ENCODE data around the gene TMEM259. TPM values are rescaled to one million over a fixed set of nuclear protein-coding genes. Genes with fewer than 3 reads are reported as not detected.
A peak's percentile ranks its signal among the peaks of the same experiment; 100 is the strongest.

Gene TMEM259
- total and polyA plus RNA-seq, 2 of the 13 experiments (the other 11 are each of a cell fraction or from before 2014, with no cell fraction given), result 64.7 to 164 TPM

- TF ChIP-seq, protein P1, sequence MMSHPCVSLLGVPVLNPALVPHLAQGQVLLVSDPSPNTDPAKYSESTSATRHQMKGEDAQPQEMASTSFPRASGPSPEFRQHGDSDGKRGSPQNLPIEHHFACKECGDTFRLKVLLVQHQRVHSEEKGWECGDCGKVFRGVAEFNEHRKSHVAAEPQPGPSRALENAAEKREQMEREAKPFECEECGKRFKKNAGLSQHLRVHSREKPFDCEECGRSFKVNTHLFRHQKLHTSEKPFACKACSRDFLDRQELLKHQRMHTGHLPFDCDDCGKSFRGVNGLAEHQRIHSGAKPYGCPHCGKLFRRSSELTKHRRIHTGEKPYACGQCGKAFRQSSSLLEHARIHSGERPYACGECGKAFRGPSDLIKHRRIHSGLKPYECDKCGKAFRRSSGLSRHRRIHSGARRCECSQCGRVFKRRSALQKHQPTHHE (CRISPR knock-in tag; IDR thresholded peaks at IDR 0.05; ENCODE audit: borderline replicate concordance), result 0 out of 2 replicates have a peak, but pooled peaks have one; percentile 72
- no peak for TF ChIP-seq HDAC6 (IDR thresholded peaks at IDR 0.05; ENCODE audit: low read depth, low read length)
- TF ChIP-seq RNF2 (conservative IDR thresholded peaks at IDR 0.05; ENCODE audit: low read depth), result no peak
- no peak for TF ChIP-seq ESRRA (CRISPR knock-in tag; IDR thresholded peaks at IDR 0.05; ENCODE audit: low read depth)
- no peak for TF ChIP-seq ZNF720 (CRISPR knock-in tag; IDR thresholded peaks at IDR 0.05)
- TF ChIP-seq CBFB (CRISPR knock-in tag; IDR thresholded peaks at IDR 0.05), result peak; percentile 74; the same call in 1 of the 2 replicates
- TF ChIP-seq MLLT10 (CRISPR knock-in tag; IDR thresholded peaks at IDR 0.05), result no peak
- no peak for TF ChIP-seq CREB3 (CRISPR knock-in tag; IDR thresholded peaks at IDR 0.05)
- peak; percentile 78 for TF ChIP-seq HOXA3 (CRISPR knock-in tag; IDR thresholded peaks at IDR 0.05)
- no peak for TF ChIP-seq ZNF674 (CRISPR knock-in tag; IDR thresholded peaks at IDR 0.05; ENCODE audit: low read depth)
- peak; percentile 77; the same call in 1 of the 2 replicates for TF ChIP-seq EED (CRISPR knock-in tag; IDR thresholded peaks at IDR 0.05)
- no peak for TF ChIP-seq JARID2 (CRISPR knock-in tag; IDR thresholded peaks at IDR 0.05; ENCODE audit: insufficient replicate concordance)
- peak; percentile 45 for TF ChIP-seq YY1 (IDR thresholded peaks at IDR 0.05; ENCODE audit: insufficient read depth, insufficient replicate concordance, low read depth, low read length)
- no peak for TF ChIP-seq ZNF101 (CRISPR knock-in tag; IDR thresholded peaks at IDR 0.05; ENCODE audit: borderline replicate concordance, low read depth)
- peak; percentile 53; the same call in 1 of the 2 replicates for TF ChIP-seq HIVEP1 (CRISPR knock-in tag; IDR thresholded peaks at IDR 0.05)
- TF ChIP-seq ZNF382 (CRISPR knock-in tag; IDR thresholded peaks at IDR 0.05; ENCODE audit: borderline replicate concordance), result no peak
- TF ChIP-seq, protein P2, sequence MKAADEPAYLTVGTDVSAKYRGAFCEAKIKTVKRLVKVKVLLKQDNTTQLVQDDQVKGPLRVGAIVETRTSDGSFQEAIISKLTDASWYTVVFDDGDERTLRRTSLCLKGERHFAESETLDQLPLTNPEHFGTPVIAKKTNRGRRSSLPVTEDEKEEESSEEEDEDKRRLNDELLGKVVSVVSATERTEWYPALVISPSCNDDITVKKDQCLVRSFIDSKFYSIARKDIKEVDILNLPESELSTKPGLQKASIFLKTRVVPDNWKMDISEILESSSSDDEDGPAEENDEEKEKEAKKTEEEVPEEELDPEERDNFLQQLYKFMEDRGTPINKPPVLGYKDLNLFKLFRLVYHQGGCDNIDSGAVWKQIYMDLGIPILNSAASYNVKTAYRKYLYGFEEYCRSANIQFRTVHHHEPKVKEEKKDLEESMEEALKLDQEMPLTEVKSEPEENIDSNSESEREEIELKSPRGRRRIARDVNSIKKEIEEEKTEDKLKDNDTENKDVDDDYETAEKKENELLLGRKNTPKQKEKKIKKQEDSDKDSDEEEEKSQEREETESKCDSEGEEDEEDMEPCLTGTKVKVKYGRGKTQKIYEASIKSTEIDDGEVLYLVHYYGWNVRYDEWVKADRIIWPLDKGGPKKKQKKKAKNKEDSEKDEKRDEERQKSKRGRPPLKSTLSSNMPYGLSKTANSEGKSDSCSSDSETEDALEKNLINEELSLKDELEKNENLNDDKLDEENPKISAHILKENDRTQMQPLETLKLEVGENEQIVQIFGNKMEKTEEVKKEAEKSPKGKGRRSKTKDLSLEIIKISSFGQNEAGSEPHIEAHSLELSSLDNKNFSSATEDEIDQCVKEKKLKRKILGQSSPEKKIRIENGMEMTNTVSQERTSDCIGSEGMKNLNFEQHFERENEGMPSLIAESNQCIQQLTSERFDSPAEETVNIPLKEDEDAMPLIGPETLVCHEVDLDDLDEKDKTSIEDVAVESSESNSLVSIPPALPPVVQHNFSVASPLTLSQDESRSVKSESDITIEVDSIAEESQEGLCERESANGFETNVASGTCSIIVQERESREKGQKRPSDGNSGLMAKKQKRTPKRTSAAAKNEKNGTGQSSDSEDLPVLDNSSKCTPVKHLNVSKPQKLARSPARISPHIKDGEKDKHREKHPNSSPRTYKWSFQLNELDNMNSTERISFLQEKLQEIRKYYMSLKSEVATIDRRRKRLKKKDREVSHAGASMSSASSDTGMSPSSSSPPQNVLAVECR (CRISPR knock-in tag; IDR thresholded peaks at IDR 0.05; ENCODE audit: borderline replicate concordance), result peak; percentile 77
- no peak for TF ChIP-seq ZNF737 (CRISPR knock-in tag; IDR thresholded peaks at IDR 0.05; ENCODE audit: borderline replicate concordance)
- peak; percentile 91; the same call in 1 of the 2 replicates for TF ChIP-seq SAFB2 (CRISPR knock-in tag; IDR thresholded peaks at IDR 0.05; ENCODE audit: borderline replicate concordance, low read depth)
- TF ChIP-seq ZFP36 (IDR thresholded peaks at IDR 0.05; ENCODE audit: borderline replicate concordance, low read depth, low read length, partially characterized antibody), result no peak
- TF ChIP-seq, protein P3, sequence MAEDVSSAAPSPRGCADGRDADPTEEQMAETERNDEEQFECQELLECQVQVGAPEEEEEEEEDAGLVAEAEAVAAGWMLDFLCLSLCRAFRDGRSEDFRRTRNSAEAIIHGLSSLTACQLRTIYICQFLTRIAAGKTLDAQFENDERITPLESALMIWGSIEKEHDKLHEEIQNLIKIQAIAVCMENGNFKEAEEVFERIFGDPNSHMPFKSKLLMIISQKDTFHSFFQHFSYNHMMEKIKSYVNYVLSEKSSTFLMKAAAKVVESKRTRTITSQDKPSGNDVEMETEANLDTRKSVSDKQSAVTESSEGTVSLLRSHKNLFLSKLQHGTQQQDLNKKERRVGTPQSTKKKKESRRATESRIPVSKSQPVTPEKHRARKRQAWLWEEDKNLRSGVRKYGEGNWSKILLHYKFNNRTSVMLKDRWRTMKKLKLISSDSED (CRISPR knock-in tag; IDR thresholded peaks at IDR 0.05), result no peak
These were observed 40.6 kb downstream of the TMEM259 start (continued) for GRCh38 chr19:980133-980998.

All from HepG2 (cell line).